GM19452 (cell line): ENCODE results near the gene MTX2.
"Not testable (repeated sequence)": the region's sequence is repeated elsewhere in the genome, so short reads cannot be mapped to it uniquely, and the experiment has no call there.

Experiments used
- ATAC-seq: cut with Tn5 transposase; IDR thresholded peaks from one replicate; pipeline ENCODE4 v1.9.1; 2021; ENCODE audit not compliant: unreplicated experiment

MTX2 gene

GRCh38 chr2:176370467-176371171 lies 101.4 kb downstream of the MTX2 start:
- ATAC-seq: no peak

- ATAC-seq: not testable (repeated sequence)
These were observed 103.9 kb downstream of the MTX2 start for GRCh38 chr2:176373155-176373554.

GRCh38 chr2:176378323-176378722 lies 109.1 kb downstream of the MTX2 start:
- ATAC-seq: no peak

GRCh38 chr2:176380341-176380740 lies 111.1 kb downstream of the MTX2 start:
- no peak for ATAC-seq

DNA sequence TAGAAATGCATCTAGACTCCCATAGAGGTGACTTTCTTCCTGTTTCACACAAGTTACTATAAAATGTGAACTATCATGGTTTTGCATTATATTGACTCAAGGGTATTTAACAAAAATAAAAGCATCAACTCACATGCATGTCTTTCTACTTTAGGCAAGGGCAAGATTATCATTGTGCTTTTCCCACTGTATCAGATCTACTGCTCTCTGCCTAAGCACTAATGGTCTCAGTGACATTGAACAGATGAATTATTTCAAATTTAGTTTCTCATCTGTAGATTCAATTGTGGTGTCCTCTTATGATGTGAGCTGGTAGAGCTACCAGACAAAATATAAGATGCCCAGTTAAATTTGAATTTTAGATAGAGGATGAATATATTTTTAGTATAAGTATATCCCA lies 113.9 kb downstream of the MTX2 start:
- no peak for ATAC-seq

- ATAC-seq: no peak
These were observed 114.7 kb downstream of the MTX2 start for GRCh38 chr2:176383836-176384442.

DNA sequence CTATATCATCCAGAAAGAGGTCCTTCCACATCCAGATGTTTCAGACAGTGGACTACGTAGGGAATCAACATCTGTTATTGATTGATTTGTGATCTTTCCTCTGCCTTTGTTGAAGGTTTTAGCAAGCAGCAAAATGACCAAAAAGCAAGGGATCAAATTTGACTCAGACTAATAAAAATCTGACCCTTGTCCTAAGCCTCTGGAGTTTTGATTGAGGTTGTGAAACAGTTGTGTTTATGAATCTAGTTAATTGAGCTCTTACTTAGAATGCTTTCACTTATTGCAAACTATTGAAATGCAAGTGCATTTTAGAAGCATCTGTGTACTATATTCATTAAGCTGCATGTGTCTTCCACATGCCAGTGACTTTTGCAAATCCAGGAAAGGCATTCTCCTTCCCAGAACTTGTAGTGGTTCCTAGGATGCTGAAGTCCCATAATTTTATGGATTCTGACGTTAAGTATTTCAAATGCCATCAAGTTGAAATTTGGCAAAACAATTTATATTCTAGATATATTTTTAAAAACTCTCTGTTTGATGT lies 116.0 kb downstream of the MTX2 start:
- no peak for ATAC-seq

DNA sequence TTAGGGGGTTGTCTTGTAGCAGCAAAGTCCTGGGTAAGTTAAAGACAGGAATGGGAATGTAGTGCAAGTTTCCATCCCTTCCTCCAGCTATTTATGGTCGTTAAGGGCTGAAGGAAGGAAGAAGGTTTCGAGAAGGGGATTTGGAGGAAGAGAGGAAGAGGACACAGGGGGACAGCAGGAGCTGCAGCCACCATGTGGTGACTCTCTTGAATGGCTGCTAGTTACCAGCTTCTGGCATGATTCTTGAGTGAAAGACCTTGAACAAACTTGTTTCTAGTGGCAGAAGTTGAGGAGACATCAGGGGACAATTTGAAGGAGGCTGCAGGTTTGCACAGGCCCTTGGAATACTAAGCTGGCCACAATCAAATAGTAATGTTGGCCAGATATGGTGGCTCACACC lies 116.6 kb downstream of the MTX2 start:
- no peak for ATAC-seq
